Vagina (tissue), 2 donors: ENCODE results near the gene SMARCAL1.

ENCODE experiments used
- CTCF ChIP-seq, 3 experiments: fragments of 450-650 bp in 2 of 3; fragments of 200-600 bp in 1 of 3; sonication (generic) in 1 of 3; IDR thresholded peaks; one replicate each; pipeline ENCODE4 v1.5.1; 2017 to 2019; ENCODE audit warnings: antibody characterized with exemption in 3 of 3, mild to moderate bottlenecking in 2 of 3, moderate library complexity in 2 of 3
- POLR2A ChIP-seq, 2 donors: fragments of 450-650 bp; IDR thresholded peaks; one replicate each; pipeline ENCODE4 v1.6.1; 2017; ENCODE audit warnings: antibody characterized with exemption in 2 of 2, mild to moderate bottlenecking in 2 of 2, moderate library complexity in 2 of 2
- POLR2AphosphoS5 ChIP-seq, 2 donors: sonication (generic); formaldehyde crosslinking; IDR thresholded peaks; one replicate each; pipeline ENCODE4 v1.9.0; 2017; ENCODE audit warnings: antibody characterized with exemption in 2 of 2, mild to moderate bottlenecking in 2 of 2, low read depth in 1 of 2; ENCODE audit not compliant: insufficient read depth in 1 of 2

GRCh38 chr2:216507220-216508160, 95.2 kb downstream of the SMARCAL1 start:
- TF ChIP-seq POLR2A (IDR thresholded peaks at IDR 0.05) = no peak
- TF ChIP-seq POLR2AphosphoS5 (IDR thresholded peaks at IDR 0.05; ENCODE audit: insufficient read depth in 1 of 2, low read depth in 1 of 2) = no peak
- no peak for TF ChIP-seq CTCF (IDR thresholded peaks at IDR 0.05)
